K562 (cell line): Measurements from ENCODE around the gene TRNT1.

Experiments used
- BDP1 ChIP-seq: IDR thresholded peaks from 3 replicates; pipeline ENCODE4 v1.6.1; 2011; ENCODE audit not compliant: insufficient read length, insufficient read depth
- BHLHE40 ChIP-seq: IDR thresholded peaks from 2 replicates; pipeline ENCODE4 v1.6.1; 2011; ENCODE audit warnings: low read length, improper control_type of control experiment
- BRCA1 ChIP-seq, 2 experiments: fragments of 450-650 bp in 1 of 2; sonication (generic) in 1 of 2; formaldehyde crosslinking in 1 of 2; IDR thresholded peaks; 2 replicates each; pipeline versions ENCODE4 v1.5.0 to v1.6.1; 2017 to 2020; ENCODE audit warnings: mild to moderate bottlenecking in 1 of 2, missing genetic modification reagents in 1 of 2
- HDGF ChIP-seq: fragments of 450-650 bp; IDR thresholded peaks from 2 replicates; pipeline ENCODE4 v1.6.1; 2016
- SREBF2 ChIP-seq: sonication (generic); formaldehyde crosslinking; IDR thresholded peaks from 2 replicates; pipeline ENCODE4 v1.4.0; 2020; ENCODE audit warnings: mild to moderate bottlenecking, missing genetic modification reagents
- ZNF12 ChIP-seq: sonication (generic); formaldehyde crosslinking; IDR thresholded peaks from 2 replicates; pipeline ENCODE4 v1.4.0; 2020; ENCODE audit warnings: mild to moderate bottlenecking, missing genetic modification reagents
- ZNF121 ChIP-seq: sonication (generic); formaldehyde crosslinking; conservative IDR thresholded peaks from 2 replicates; pipeline ENCODE4 v1.8.0; 2022; ENCODE audit warnings: missing genetic modification reagents
- ZNF165 ChIP-seq: fragments of 250-450 bp; sonication (Bioruptor Pico); IDR thresholded peaks from 2 replicates; pipeline ENCODE4 v1.4.0; 2020; ENCODE audit warnings: borderline replicate concordance
- ZNF23 ChIP-seq: fragments of 250-450 bp; sonication (Bioruptor Pico); IDR thresholded peaks from 2 replicates; pipeline ENCODE4 v1.4.0; 2020; ENCODE audit warnings: mild to moderate bottlenecking
- ZNF57 ChIP-seq: fragments of 450-650 bp; formaldehyde crosslinking; IDR thresholded peaks from 2 replicates; pipeline ENCODE4 v1.4.0; 2020; ENCODE audit warnings: mild to moderate bottlenecking, moderate library complexity
- TF ChIP-seq, protein P1 (sequence below), 2 experiments: fragments of 450-650 bp in 1 of 2; IDR thresholded peaks; 2 replicates each; pipeline ENCODE4 v1.6.1; 2011 to 2017; ENCODE audit warnings: low read depth in 2 of 2, antibody characterized with exemption in 1 of 2, borderline replicate concordance in 1 of 2, low read length in 1 of 2, mild to moderate bottlenecking in 1 of 2, mixed read lengths in 1 of 2; ENCODE audit not compliant: control insufficient read depth in 1 of 2
- TF ChIP-seq, protein P2 (sequence below): sonication (generic); formaldehyde crosslinking; IDR thresholded peaks from 2 replicates; pipeline ENCODE4 v1.8.0; 2022; ENCODE audit warnings: missing genetic modification reagents, mild to moderate bottlenecking, borderline replicate concordance

DNA sequence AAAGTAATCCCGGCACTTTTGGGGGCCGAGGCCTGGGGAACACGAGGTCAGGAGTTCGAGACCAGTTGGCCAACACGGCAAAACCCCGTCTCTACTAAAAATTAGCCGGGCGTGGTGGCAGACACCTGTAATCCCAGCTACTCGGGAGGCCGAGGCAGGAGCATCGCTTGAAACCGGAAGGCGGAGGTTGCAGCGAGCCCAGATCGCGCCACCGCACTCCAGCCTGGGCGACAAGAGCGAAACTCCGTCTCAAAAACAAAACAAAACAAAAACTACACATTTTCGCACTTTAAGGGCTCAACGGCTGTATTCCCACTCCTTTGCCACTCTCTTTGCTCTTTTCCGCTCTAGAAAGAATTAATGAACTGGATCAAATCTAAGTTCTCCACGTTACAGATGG, 763 bp upstream of the TRNT1 start:
- TF ChIP-seq, protein P1, sequence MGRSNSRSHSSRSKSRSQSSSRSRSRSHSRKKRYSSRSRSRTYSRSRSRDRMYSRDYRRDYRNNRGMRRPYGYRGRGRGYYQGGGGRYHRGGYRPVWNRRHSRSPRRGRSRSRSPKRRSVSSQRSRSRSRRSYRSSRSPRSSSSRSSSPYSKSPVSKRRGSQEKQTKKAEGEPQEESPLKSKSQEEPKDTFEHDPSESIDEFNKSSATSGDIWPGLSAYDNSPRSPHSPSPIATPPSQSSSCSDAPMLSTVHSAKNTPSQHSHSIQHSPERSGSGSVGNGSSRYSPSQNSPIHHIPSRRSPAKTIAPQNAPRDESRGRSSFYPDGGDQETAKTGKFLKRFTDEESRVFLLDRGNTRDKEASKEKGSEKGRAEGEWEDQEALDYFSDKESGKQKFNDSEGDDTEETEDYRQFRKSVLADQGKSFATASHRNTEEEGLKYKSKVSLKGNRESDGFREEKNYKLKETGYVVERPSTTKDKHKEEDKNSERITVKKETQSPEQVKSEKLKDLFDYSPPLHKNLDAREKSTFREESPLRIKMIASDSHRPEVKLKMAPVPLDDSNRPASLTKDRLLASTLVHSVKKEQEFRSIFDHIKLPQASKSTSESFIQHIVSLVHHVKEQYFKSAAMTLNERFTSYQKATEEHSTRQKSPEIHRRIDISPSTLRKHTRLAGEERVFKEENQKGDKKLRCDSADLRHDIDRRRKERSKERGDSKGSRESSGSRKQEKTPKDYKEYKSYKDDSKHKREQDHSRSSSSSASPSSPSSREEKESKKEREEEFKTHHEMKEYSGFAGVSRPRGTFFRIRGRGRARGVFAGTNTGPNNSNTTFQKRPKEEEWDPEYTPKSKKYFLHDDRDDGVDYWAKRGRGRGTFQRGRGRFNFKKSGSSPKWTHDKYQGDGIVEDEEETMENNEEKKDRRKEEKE (IDR thresholded peaks at IDR 0.05; ENCODE audit: borderline replicate concordance in 1 of 2, control insufficient read depth in 1 of 2, low read depth in 2 of 2, low read length in 1 of 2): no peak
- TF ChIP-seq ZNF23 (CRISPR knock-in tag) (no peak), BDP1 (no peak), BRCA1 (IDR thresholded peaks at IDR 0.05) (no peak), BRCA1 (CRISPR knock-in tag; IDR thresholded peaks at IDR 0.05) (no peak), ZNF57 (CRISPR knock-in tag) (no peak), HDGF (no peak), ZNF121 (no peak), BHLHE40 (no peak), ZNF12 (CRISPR knock-in tag) (no peak), ZNF165 (CRISPR knock-in tag) (no peak), SREBF2 (CRISPR knock-in tag) (no peak)
- TF ChIP-seq, protein P2, sequence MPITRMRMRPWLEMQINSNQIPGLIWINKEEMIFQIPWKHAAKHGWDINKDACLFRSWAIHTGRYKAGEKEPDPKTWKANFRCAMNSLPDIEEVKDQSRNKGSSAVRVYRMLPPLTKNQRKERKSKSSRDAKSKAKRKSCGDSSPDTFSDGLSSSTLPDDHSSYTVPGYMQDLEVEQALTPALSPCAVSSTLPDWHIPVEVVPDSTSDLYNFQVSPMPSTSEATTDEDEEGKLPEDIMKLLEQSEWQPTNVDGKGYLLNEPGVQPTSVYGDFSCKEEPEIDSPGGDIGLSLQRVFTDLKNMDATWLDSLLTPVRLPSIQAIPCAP (CRISPR knock-in tag): no peak
